NCI-H510A treated with DMSO at 0.1 percent for 48 hours (cell line): ENCODE measurements around the gene ADAMTS18.

Experiments
- DNase-seq: peaks from one replicate; lab custom pipeline; 2025; lab: John Stamatoyannopoulos, UW

ADAMTS18 gene

GRCh38 chr16:77393955-77394354 is 40.9 kb downstream of the ADAMTS18 start:
- DNase-seq = no peak

DNA sequence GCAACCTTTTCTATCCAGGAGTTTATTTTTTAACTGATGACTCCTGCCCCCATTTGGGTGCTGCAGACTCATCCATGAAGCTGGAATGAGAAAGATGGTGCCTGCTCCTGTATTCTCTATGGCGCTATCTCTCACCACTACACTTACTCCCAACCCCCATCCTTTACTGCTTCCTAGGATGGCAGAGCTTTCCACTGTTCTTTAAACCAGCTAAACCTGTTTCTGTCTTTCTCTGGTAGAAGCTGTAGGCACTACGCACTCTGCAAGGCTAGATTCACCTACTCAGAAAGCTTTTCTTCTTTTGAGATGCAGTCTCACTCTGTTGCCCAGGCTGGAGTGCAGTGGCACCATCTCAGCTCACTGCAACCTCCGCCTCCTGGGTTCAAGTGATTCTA is 47.0 kb downstream of the ADAMTS18 start:
- peak; percentile 77 for DNase-seq

- DNase-seq = no peak
These were observed 47.7 kb downstream of the ADAMTS18 start for GRCh38 chr16:77386831-77387814.

- DNase-seq = no peak
These were observed 49.4 kb downstream of the ADAMTS18 start for GRCh38 chr16:77385481-77385880.

- DNase-seq = no peak
These were observed 51.1 kb downstream of the ADAMTS18 start for GRCh38 chr16:77383606-77384187.

- DNase-seq = no peak
These were observed 58.5 kb downstream of the ADAMTS18 start for GRCh38 chr16:77376358-77376757.

GRCh38 chr16:77375396-77375795 is 59.4 kb downstream of the ADAMTS18 start:
- DNase-seq = no peak

DNA sequence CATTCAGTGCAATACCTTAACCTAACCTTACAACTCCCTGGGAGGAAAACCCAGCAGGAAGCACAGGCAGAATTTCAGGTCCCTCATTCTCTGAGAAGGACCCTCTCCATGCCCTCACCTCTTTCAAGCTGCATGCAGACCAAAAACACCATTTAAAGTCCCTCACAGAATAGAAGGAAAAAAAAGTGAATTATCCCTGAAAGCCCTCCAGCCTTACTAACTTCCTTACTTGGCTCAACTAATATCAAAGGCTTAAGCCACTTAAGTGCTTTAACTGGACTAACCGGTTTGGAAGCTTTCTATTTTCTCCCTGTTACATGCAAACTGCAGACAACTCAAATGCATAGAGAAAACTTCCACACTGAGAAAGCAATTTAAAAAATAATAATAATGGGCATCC is 60.5 kb downstream of the ADAMTS18 start:
- peak; percentile 83 for DNase-seq

- peak; percentile 75 for DNase-seq
These were observed 61.1 kb downstream of the ADAMTS18 start for GRCh38 chr16:77373726-77374125.

DNA sequence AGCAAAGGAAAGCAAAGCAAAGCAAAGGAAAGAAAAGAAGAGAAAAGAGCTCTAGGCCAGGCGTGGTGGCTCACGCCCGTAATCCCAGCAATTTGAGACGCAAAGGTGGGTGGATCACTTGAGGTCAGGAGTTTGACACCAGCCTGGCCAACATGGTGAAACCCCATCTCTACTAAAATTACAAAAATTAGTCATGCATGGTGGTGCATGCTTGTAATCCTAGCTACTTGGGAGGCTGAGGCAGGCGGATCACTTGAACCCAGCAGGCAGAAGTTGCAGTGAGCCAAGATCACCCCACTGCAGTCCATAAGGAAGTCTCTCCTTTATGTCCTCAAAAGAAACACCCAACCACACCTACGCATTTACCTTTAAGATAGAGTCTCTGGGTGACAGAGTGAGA is 70.1 kb downstream of the ADAMTS18 start:
- DNase-seq = no peak

DNA sequence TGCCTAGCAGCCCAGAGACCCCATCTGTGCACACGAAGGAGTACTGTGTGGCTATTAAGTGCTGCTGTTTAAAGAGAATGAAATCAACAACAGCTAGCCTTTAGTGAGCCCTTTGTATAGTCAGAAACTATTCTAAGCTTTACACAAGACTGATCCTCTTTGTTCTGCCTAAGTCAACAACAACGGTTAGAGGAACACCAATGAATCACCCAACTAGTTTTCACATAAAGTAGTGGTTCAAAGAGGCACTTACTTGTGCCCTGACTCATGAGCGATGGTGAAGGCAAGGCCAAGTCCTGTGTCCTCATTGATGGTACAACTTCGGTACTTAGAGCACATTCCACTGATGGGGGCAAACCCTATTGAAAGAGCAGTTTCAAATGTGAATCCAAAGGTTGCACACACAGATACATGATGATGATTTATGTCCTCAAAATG is 75.8 kb downstream of the ADAMTS18 start:
- DNase-seq = peak; percentile 80

DNA sequence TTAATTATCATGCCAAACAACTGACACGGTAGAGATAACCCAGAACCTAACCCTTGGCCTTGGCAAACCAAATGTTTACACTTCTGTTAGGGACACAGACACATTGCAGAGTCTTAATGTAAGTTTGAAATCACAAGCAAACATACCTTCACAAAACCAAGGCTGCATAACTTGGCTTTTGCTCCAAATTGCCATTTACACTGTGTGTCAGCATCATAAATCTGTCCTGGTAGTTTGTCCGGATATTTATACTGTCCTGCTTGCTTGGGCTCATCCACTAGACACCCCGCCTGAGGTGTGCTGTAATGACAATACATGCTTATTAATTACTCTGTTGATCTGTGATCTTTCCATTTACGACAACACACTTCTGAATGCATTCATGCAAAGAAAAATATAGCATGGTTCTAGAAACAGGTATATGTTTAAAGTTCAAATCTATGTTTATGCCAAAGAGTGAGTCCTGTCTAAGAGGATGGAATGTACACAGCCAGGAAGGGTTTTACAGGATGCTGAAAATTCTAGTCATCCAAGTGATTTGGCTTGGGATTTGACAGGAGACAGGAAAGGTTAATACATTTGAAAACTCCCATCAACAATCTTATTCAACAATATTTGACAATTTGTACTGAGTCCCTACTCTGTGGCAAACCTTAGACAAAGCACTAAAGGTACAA is 81.1 kb downstream of the ADAMTS18 start:
- no peak for DNase-seq

GRCh38 chr16:77344341-77344740 is 90.5 kb downstream of the ADAMTS18 start:
- DNase-seq = no peak

GRCh38 chr16:77336637-77337036 is 98.2 kb downstream of the ADAMTS18 start:
- no peak for DNase-seq

- DNase-seq = peak; percentile 13
These were observed 99.1 kb downstream of the ADAMTS18 start for GRCh38 chr16:77335652-77336234.

DNA sequence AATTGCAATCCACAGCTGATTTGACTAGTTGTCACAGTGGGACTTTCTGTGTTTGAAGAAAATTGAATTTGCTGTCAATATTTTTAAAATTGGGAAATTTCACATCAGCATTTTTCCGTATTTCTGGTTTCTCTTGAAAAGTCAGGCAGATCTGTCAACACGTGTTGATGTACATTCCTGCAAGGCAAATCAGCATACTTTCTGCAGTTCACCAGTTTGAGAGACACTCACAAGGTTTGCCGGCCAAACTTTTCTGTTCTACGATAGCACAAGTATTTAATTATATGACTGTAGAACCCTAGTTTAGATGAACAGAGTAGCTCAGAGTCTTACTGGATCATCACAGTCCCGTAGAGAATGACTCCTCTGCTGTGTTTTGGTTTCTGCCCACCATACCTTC is 102.0 kb downstream of the ADAMTS18 start:
- DNase-seq = no peak

DNA sequence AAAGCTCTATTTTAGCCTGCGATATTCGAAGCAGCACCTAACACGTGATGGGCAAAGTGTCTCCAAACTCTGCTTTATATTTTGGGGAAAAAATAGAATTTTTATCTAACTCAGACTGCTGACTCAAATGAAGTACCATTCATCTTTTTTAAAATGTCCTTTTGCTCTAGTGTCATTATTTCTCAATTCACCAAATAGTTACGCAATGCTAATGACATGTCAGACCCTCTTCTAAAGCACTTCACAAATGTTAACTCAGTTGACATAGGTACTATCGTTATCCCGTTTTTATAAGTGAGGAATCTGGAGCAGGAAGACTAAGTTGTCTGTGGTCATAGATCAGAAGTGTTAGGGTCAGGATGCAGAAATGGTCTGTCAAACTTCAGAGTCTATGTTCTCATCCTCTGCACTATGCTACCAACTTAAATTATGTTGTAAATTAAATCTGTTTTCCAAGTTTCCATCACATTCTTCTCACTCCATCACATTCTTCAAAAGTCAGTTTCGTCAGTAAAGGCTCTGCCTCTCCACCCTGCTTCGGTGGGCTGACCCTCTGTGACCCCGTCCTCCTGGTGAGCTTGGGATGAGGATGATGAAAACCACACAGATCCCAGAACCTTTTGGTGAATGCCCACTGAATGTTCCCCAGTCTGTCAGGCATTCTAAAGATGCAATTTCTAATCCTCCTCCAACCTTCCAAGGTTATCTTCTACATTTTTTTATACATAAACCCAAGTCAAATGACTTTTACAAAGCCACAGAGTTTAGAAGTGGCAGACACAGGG is 102.8 kb downstream of the ADAMTS18 start:
- DNase-seq = peak; percentile 1

DNA sequence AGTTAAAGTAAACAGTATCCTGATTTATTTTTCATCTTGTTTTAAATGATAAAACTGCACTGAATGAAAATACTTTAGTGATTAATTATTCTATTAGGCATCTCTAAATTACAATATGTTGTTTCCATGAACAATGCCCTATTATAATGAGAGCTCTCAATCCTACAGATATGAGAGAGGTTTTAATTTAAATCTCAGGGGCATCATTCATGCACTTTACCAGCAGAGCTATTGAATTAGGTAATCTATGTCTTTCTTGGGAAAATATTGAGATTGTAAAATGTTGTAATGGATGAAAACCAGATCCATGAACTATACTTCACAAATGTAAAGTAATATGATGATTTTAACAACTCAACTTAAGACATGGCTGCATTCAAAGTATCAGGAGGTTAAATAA is 103.8 kb downstream of the ADAMTS18 start:
- no peak for DNase-seq

GRCh38 chr16:77330332-77331042 is 104.3 kb downstream of the ADAMTS18 start:
- DNase-seq = no peak

- DNase-seq = no peak
These were observed 106.1 kb downstream of the ADAMTS18 start for GRCh38 chr16:77328768-77329167.

GRCh38 chr16:77328274-77328673 is 106.6 kb downstream of the ADAMTS18 start:
- no peak for DNase-seq
